ENCODE data around the gene RAB18. TPM values are rescaled to one million over a fixed set of nuclear protein-coding genes. Genes with fewer than 3 reads are reported as not detected.
"Not testable (repeated sequence)": the region's sequence is repeated elsewhere in the genome, so short reads cannot be mapped to it uniquely, and the experiment has no call there.

Gene RAB18
- total RNA-seq, 6 experiments from 2014 or later: 25.6 to 66.1 (median 53.3) TPM

DNA sequence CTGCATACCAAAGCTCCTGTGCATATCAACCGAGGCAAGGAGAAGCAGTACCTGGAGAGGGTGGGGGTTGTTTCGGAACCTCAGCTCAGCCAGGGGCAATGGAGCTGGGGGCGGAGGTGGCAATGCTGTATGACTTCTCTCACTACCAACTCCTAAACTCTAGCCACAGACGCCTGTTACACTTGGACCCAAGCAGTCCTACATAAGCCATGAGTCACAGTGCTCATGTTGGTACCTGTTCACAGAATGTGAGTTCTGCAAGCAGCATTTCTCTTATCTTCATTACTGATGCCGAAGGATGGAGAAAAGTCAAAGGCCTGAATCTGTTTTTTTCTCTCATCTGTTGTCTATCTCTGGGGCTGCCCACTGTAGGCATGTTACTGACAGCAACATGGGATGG, 3.2 kb upstream of the RAB18 start:
- Histone ChIP-seq H3K9me3 (no peaks in the 10 kb centered on the region), H3K4me3 (no peak overlapping the region), H3K27me3 (no peaks in the 10 kb centered on the region), H3K36me3 (no peaks in the 10 kb centered on the region), H3K4me1 (peaks cover 0 to 9% (median 3%) of the 10 kb centered on the region in 4 donors), H3K27ac (no peak overlapping the region)
- no peak for DNase-seq
- TF ChIP-seq POLR2A (IDR thresholded peaks at IDR 0.05) (no peak), CTCF (IDR thresholded peaks at IDR 0.05) (no peak)
- intact Hi-C loops (cut with DNase I): no loop called here
- no peak for ATAC-seq
- WGBS (ENCODE audit: insufficient coverage, low coverage, low lambda C conversion rate, missing lambda C conversion rate): 31% methylated on average over 3 of the region's 5 CpGs

DNA sequence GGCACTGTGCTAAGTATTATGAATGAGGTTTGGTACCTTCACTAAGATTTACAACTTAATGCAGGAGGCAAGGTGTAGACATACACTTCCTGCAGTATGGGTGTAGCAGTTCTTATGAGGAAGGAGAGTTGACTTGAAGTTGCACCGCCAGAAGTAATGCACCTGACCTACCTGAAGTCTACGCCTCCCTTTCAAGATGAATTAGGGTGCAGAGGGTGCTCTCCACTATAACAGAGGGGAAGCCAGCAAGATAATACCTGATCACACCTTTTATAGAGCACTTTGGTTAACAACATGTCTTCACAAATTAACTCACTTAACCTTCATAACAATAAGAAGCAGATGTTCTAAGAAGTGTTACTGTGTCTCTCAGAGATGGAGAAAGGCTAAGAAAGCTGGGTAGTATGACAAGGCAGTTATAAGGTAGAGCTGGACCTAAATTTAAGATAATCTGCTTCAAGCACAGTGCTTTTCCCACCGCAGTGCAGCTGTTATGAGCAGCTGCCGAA, 552 bp upstream of the RAB18 start:
- intact Hi-C loops (cut with DNase I): no loop called here
- TF ChIP-seq CTCF (IDR thresholded peaks at IDR 0.05): no peak
- TF ChIP-seq POLR2A (IDR thresholded peaks at IDR 0.05): no peak
- 50% methylated on average over 4 of the region's 4 CpGs for WGBS (ENCODE audit: insufficient coverage, low coverage, low lambda C conversion rate, missing lambda C conversion rate)
- Histone ChIP-seq H3K27ac (peak overlapping the region; percentile 32 to 43 (median 41)), H3K36me3 (no peaks in the 10 kb centered on the region), H3K9me3 (no peaks in the 10 kb centered on the region), H3K27me3 (no peaks in the 10 kb centered on the region), H3K4me3 (peak overlapping the region; percentile 60 to 80 (median 76)), H3K4me1 (peaks cover 0 to 25% (median 6%) of the 10 kb centered on the region in 4 donors)
- no peak for DNase-seq
- ATAC-seq: no peak

DNA sequence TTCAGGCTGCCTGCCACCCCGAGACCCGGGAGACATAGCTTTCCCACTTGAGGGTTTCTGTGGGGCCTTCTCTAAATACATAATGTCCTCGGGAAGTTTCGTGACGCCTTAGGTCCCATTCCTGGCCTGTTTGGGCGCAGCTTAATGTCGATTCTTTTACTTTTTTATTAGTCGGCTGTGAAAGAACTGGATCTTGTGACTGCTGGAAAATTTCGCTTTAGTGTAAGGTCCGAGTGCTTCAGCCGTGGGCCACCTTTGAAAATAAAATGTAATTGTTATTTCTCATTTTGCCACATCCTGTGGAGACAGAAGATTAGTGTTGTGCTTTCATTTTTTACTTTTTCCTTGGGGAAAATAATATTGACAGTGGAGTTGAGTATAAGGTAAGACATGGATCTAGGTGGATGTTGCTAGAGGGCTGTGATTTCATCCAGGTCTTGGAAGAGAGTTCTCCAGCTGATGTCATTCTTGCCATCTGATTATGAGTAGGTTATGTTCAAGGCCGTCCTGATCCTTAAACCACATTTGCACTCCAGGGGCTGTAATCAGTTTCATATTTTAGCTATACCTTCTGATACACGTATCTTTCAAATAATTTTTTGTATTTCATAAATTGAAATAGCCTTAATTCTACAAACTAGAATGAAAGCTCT, 830 bp downstream of the RAB18 start:
- no peaks in the 10 kb centered on the region for H3K9me3 ChIP-seq
- peak overlapping the region; percentile 71 to 89 (median 81) for H3K27ac ChIP-seq
- peaks cover 0 to 25% (median 6%) of the 10 kb centered on the region in 4 donors for H3K4me1 ChIP-seq
- H3K27me3 ChIP-seq: no peaks in the 10 kb centered on the region
- DNase-seq (no peak), ATAC-seq (peak in 1 of 4 donors; percentile 22)
- 1% methylated on average over 11 of the region's 13 CpGs for WGBS (ENCODE audit: insufficient coverage, low coverage, low lambda C conversion rate, missing lambda C conversion rate)
- intact Hi-C loops (cut with DNase I): no loop called here
- H3K36me3 ChIP-seq: peaks cover 0 to under 1% (median 0%) of the 10 kb centered on the region in 4 donors
- peak overlapping the region; percentile 60 to 80 (median 76) for H3K4me3 ChIP-seq
- TF ChIP-seq POLR2A (IDR thresholded peaks at IDR 0.05) (no peak), CTCF (IDR thresholded peaks at IDR 0.05) (no peak)

- H3K27ac ChIP-seq; DNase-seq; ATAC-seq; H3K36me3 ChIP-seq; H3K27me3 ChIP-seq; H3K9me3 ChIP-seq; intact Hi-C loops (cut with DNase I): not testable (repeated sequence)
- Histone ChIP-seq H3K4me1 (peaks cover 0 to 25% (median 6%) of the 10 kb centered on the region in 4 donors), H3K4me3 (peak overlapping the region; percentile 60 to 80 (median 76))
- WGBS (ENCODE audit: insufficient coverage, low coverage, low lambda C conversion rate, missing lambda C conversion rate): 86% methylated on average over 15 of the region's 15 CpGs
These were observed 1.4 kb downstream of the RAB18 start for GRCh38 chr10:27505537-27505936.

DNA sequence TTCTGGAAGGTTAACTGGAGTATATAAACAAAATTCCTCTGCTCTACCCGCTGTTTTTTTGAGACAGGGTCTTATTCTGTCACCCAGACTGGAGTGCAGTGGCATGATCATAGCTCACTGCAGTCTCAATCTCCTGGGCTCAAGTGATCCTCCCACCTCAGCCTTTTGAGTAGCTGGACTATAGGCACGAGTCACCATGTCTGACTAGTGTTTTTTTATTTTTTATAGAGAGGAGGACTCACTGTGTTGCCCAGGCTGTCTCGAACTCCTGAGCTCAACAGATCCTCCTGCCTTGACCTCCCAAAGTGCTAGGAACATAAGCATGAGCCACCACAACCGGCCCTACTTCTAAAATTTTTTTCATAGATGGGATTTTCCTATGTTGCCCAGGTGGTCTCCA, 2.2 kb downstream of the RAB18 start:
- no peaks in the 10 kb centered on the region for H3K9me3 ChIP-seq
- ATAC-seq (no peak), DNase-seq (no peak)
- no peak overlapping the region for H3K4me3 ChIP-seq
- H3K27ac ChIP-seq: no peak overlapping the region
- intact Hi-C loops (cut with DNase I): no loop called here
- 78% methylated on average over 4 of the region's 4 CpGs for WGBS (ENCODE audit: insufficient coverage, low coverage, low lambda C conversion rate, missing lambda C conversion rate)
- H3K36me3 ChIP-seq: peaks cover 0 to 12% (median 0%) of the 10 kb centered on the region in 4 donors
- no peaks in the 10 kb centered on the region for H3K27me3 ChIP-seq
- peaks cover 0 to 25% (median 6%) of the 10 kb centered on the region in 4 donors for H3K4me1 ChIP-seq
- TF ChIP-seq CTCF (IDR thresholded peaks at IDR 0.05) (no peak), POLR2A (IDR thresholded peaks at IDR 0.05) (no peak)

Data from right lobe of liver (tissue), 6 donors.